Hindlimb muscle (tissue), 1 donor: ENCODE data around the gene LHFPL6. TPM values are rescaled to one million over a fixed set of nuclear protein-coding genes. Genes with fewer than 3 reads are reported as not detected.
A peak's percentile ranks its signal among the peaks of the same experiment; 100 is the strongest.

Experiments used
- DNase-seq: peaks from one replicate; pipeline ENCODE4 v3.0.0-alpha.2; 2013
- polyA plus RNA-seq: library from polyadenylated mRNA; unstranded; fragments of 120-200 nt; gene quantifications from one replicate; pipeline ENCODE4 v1.2.1, GENCODE V29; 2013; ENCODE audit not compliant: insufficient read length

LHFPL6 gene
- polyA plus RNA-seq, 1 donor: 71.0 TPM

DNA sequence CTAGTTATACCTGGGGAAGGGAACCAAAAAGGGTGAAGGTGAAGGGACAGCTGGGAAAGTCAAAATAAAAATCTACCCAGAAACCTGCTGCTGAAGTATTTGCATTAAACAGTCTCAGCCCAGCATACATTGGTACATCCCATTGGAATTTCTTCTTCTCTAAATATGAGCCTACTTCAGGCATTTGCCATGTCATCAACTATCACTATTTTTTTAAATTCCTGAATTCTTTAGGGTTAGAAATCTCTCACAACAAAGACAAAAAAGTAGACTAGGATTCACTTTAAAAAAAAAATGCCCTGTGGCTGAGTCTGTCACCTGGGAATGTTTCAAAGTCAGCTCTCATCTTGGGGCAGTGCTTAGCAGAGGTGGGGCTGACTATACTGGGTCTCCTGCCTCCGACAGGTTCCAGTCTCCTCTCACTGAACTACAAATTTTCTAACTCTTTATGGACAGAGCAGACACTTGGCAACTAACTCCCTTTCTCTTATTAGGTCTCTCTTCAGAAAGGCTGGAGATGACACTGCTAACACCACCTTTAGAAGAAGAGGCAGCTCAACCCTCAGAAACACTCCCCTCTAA lies 141.2 kb downstream of the LHFPL6 start:
- no peak for DNase-seq

DNA sequence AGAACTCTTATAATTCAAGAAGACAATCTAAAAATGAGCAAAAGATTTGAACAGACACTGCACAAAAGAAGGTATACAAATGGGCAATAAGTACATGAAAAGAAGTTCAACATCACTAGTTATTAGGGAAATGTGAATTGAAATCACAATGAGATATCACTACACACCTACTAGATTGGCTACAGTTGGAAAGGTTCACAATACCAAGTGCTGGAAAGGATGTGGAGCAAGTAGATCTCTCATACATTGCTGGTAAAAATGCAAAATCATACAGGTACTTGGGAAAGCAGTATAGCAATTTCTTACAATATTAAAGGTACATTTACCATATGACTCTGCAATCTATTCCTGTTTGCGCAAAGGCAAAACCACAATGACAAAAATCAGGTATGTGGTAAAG lies 145.7 kb downstream of the LHFPL6 start:
- DNase-seq: no peak

- peak; percentile 51 for DNase-seq
These were observed 147.3 kb downstream of the LHFPL6 start for GRCh38 chr13:39455521-39456175.

DNA sequence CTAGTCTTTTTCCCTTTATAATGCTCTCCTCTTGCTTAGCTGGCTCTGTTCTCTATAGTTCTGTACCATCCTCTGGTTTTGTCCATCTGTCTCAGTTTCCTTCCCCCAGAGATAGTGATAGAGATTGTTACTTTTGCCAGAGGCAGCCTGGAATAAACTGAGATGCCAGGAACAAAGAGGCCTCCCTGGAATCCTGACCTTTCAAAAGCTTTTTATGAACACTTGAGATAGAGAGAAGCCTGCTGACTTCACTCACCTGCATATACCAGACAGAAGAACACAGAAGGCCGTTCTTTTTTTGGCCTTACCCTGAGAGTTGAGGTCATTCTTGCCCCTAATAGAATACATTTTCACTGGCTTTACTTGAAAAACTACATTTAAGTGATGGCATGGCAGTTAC lies 150.2 kb downstream of the LHFPL6 start:
- no peak for DNase-seq

DNA sequence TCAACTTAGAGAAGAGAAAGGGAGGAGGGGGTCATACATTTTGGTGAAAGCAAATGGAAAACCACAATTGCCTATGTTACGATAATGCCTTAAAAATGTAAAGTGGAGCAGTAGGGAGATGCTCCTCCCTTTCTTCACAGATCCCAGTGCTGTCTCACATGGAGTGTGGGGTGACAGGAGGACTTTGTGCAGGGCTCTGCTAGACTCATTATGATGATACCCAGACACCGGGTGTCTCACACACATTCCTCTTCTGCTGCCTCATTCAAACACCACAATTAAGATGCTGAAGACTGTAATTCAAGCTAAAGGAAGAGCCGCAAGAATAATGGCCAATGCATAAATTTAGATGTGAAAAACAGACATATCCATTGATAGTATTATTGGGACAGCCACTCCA lies 150.6 kb downstream of the LHFPL6 start:
- no peak for DNase-seq

- DNase-seq: peak; percentile 79
These were observed 151.1 kb downstream of the LHFPL6 start for GRCh38 chr13:39451860-39452301.

GRCh38 chr13:39451301-39451700 lies 151.7 kb downstream of the LHFPL6 start:
- no peak for DNase-seq

- no peak for DNase-seq
These were observed 152.8 kb downstream of the LHFPL6 start for GRCh38 chr13:39450176-39450575.

- DNase-seq: peak; percentile 81
These were observed 154.2 kb downstream of the LHFPL6 start for GRCh38 chr13:39448834-39449233.

DNA sequence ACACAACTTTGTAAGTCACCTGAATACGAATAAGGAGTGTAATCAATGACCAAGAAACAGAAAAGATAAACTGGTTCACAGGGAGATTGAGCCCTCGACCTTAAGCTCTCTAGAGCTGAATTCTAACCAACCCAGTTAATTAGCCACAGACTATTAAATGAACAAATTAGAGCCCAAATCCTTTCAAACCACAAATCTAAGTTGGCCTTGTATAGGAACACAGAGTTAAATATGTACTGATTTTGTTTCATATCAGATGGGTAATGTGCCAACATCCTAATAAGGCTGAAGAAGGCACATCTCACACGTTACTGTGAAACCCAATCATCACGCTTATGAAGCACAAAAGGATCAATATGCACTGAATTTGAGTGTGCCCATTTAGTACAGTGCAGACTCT lies 156.1 kb downstream of the LHFPL6 start:
- no peak for DNase-seq

DNA sequence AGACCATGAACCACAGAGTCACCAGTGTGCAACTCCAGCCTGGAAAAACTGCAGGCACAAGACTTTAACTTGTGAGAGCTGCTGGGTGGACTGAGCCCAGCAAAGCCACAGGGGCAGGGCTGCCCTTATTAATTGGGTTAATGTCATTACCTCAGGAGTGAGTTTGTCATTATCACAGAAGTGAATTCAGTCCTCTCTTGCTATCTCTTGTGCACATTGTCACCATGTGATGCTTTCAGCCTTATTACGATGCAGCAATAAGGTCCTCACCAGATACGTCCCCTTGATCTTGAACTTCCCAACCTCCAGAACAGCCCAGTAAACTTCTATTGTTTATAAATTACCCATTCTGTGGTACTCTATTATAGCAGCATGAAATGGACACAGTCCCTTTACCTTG lies 158.1 kb downstream of the LHFPL6 start:
- no peak for DNase-seq

DNA sequence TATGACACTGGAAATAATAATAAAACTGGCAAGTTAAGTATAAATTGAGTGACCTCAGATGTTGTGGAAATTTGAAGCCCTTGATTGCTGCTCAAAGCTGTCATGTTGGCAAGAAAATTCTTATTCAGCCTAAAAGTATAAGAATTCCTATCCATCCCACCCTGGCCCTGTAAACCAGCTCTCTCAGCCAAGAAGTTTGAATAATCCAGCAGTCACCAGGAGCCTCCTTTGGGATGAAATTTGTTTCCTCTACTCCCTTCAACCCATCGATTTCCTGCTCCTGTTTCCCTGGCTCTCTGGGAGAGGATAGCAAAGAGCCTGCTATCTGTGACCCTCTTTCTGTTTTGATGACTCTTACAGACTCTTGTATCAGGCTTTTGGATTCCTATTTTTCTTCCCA lies 169.3 kb downstream of the LHFPL6 start:
- no peak for DNase-seq

GRCh38 chr13:39432196-39432595 lies 170.8 kb downstream of the LHFPL6 start:
- DNase-seq: no peak

DNA sequence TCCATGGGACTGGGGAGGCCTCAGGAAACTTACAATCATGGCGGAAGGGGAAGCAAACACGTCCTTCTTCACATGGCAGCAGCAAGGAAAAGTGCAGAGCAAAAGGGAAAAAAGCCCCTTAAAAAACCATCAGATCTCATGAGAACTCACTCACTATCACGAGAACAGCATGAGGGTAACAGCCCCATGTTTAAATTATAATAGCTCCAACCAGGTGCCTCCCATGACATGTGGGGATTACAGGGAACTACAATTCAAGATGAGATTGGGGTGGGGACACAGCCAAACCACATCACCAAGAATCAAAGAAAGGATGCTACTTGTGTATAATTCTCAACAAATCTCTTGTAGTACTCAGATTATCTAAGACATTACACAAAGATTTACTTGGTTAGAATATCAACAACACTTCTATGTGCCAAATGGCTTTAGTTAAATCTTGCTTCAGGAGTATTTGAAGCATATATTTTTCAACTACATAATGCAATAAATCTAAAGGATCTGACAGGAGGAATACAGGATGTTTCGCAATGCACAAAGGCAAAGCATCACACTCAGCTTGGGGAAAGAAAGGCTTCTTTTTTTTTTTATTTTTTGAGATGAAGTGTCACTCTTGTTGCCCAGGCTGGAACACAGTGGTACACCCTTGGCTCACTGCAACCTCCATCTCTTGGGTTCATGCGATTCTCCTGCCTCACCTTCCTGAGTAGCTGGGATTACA lies 180.0 kb downstream of the LHFPL6 start:
- no peak for DNase-seq

- no peak for DNase-seq
These were observed 183.1 kb downstream of the LHFPL6 start for GRCh38 chr13:39419876-39420275.

GRCh38 chr13:39419068-39419467 lies 183.9 kb downstream of the LHFPL6 start:
- no peak for DNase-seq

DNA sequence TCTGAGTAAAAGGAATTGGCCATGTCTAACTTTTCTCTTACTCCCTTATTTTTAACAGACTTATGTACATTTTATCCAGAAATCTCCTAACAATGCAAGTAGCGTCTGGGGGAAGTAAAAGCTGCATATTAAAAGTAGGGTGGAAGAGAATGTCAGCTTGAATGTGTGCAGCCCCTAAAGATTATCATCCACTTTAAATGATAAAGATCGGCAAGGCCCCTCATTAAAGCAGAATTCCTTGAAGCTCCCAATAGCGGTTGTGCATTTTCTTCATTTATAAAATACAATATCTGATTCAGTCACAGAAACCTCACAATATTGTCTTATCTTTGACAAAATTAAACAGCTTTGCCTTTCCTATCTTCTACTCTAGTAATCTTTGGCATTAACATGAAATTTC lies 184.6 kb downstream of the LHFPL6 start:
- DNase-seq: no peak

DNA sequence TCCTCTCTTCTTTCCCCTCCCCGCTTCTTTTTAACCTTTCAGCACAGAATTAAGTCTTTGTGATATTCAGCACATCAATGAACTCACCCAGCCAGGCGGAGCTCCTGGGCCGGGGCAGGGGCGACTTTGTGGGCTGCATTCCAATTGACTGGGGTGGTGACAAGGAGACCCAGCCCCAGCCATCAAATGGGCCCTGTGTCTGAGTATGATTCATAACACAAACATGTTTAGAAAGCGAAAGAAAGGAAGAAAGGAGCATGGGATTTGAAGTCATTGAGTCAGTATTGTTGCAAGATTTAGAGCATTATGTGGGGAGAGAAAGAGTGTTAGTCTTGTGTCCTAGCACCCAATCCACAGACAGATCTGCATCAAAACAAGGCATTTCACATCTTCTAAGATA lies 185.3 kb downstream of the LHFPL6 start:
- DNase-seq: no peak

DNA sequence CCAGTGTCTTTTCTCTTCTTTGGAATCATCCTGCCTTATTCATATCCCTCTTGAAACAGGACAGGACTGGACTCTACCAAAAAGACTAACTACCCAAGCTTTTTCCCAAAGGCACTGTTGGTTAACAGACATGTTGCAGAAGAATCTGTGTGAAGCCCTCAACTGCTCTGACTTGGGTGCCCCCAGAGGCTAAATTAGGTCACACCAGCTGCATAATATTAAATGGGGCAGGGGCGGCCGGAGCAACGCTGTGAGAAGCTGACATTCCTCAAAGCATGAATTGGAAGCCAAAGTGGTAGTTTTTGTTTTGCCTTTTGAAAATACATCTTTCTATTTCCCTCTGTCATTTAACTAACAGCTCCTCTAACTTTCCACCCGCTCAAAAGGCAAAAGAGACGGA lies 185.9 kb downstream of the LHFPL6 start:
- no peak for DNase-seq

DNA sequence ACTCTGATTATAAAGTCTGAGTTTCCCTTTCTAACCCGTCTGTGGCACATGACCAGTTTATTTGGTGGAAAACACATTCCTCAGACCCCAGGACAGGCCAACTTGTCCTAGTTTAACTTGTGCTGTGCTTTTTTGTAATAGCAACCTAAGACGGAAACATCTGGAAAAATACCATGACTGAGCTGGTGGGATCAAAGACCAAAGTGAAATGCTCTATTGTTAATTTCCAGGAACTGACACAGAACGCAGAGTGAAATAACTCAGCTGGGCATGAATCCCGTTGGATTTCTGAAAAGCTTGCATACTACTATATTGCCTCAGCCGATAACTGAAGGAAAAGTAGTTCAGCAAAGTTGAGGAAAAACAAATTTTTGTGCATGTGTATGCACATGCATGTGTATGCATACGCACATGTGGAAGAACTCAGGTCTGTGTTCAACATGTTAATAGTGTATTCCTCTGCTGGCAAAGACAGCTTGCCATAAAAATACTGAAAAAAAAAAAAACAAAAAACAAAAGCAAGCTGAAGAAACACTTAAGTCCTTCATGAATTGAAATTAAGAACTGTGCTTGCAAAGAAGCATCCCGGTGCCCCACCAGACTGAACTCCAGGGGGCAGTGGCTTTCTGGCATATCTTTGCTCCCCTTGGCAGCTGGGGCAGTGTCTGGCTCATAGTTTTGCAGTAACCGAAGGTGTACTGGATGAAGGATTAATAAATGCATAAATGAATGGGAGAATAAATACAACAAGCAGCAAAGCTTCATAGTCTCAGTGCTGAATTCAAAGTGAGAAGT lies 187.8 kb downstream of the LHFPL6 start:
- peak; percentile 80 for DNase-seq

GRCh38 chr13:39414339-39414738 lies 188.7 kb downstream of the LHFPL6 start:
- DNase-seq: no peak

DNA sequence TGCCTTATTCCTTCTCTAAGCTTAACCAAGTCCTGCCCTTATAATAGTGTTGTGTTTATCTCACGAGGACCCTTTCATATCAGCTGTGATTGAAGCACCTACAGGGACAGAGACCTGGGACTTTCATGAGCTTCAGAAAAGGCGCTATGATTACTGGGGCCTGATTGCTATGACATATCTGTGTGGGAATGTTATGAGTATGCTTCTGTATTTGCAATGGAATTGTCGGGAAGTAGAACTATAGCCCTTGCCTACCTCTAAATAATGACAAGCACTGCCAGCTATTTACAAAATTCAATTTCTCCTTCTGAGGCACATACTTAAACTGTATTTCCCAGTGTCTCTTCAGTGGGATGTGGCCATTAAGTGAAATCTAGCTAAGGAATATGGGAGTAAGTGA lies 191.5 kb downstream of the LHFPL6 start:
- no peak for DNase-seq

- DNase-seq: no peak
These were observed 192.0 kb downstream of the LHFPL6 start for GRCh38 chr13:39410964-39411363.
